ENCODE measurements around the gene ARL5C.

- no peak for TF ChIP-seq CTCF (conservative IDR thresholded peaks at IDR 0.05)
- no peak for TF ChIP-seq ZFX (IDR thresholded peaks at IDR 0.05)
Measured at GRCh38 chr17:39170109-39170508, 4.1 kb upstream of the ARL5C start.
